ENCODE measurements around the gene NAA60. TPM values are rescaled to one million over a fixed set of nuclear protein-coding genes. Genes with fewer than 3 reads are reported as not detected.

Gene NAA60
- 27.1 and 30.7 TPM in 2 replicates for total RNA-seq

GRCh38 chr16:3443108-3444031 lies at the start of gene NAA60, which contains the start of gene ZNF597:
Gene NAA60, plus strand, starts transcription at chr16:3443680. Its CDS starts 32,548 bp downstream, at chr16:3476228.
Gene ZNF597, minus strand, starts transcription at chr16:3443504. Its CDS starts 351 bp downstream, at chr16:3443153.
- TF ChIP-seq, protein P1, sequence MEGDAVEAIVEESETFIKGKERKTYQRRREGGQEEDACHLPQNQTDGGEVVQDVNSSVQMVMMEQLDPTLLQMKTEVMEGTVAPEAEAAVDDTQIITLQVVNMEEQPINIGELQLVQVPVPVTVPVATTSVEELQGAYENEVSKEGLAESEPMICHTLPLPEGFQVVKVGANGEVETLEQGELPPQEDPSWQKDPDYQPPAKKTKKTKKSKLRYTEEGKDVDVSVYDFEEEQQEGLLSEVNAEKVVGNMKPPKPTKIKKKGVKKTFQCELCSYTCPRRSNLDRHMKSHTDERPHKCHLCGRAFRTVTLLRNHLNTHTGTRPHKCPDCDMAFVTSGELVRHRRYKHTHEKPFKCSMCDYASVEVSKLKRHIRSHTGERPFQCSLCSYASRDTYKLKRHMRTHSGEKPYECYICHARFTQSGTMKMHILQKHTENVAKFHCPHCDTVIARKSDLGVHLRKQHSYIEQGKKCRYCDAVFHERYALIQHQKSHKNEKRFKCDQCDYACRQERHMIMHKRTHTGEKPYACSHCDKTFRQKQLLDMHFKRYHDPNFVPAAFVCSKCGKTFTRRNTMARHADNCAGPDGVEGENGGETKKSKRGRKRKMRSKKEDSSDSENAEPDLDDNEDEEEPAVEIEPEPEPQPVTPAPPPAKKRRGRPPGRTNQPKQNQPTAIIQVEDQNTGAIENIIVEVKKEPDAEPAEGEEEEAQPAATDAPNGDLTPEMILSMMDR (IDR thresholded peaks at IDR 0.05; ENCODE audit: insufficient read depth, low read length, poor library complexity, severe bottlenecking) = no peak
- DNase-seq (ENCODE audit: low read depth) = peak; percentile 79
- Histone ChIP-seq H3K36me3 (ENCODE audit: control insufficient read depth, insufficient read depth, low read length) (no peaks in the 10 kb centered on the region), H3K4me3 (ENCODE audit: low read depth, low read length) (peak within 1 kb of the TSS; percentile 80), H3K27me3 (ENCODE audit: control insufficient read depth, insufficient read depth, low read length) (no peaks in the 10 kb centered on the region)

DNA sequence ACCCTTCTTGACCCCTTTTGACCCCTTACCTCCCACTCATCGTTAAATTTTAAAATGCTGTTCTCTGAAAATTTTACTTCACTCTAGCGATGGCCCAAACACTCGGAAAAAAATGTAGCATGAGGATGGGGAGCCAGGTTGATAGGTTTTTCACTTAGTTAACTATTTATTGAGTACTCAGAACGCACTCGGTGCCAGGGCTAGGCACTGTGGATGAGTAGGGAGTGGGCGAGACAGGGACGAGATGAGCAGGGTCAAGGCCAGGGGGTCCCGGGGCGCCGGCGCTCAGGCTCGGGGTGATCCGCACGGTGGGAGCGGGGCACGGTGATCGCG lies 43.1 kb upstream of the NAA60 start:
- H3K4me3 ChIP-seq (ENCODE audit: low read depth, low read length) = peak overlapping the region; percentile 95
- peaks cover 9% of the 10 kb centered on the region for H3K36me3 ChIP-seq (ENCODE audit: control insufficient read depth, insufficient read depth, low read length)
- DNase-seq (ENCODE audit: low read depth) = no peak
- H3K27me3 ChIP-seq (ENCODE audit: control insufficient read depth, insufficient read depth, low read length) = no peaks in the 10 kb centered on the region
- TF ChIP-seq, protein P1 (IDR thresholded peaks at IDR 0.05; ENCODE audit: insufficient read depth, low read length, poor library complexity, severe bottlenecking) = no peak

- H3K36me3 ChIP-seq (ENCODE audit: control insufficient read depth, insufficient read depth, low read length) = peaks cover 9% of the 10 kb centered on the region
- H3K27me3 ChIP-seq (ENCODE audit: control insufficient read depth, insufficient read depth, low read length) = no peaks in the 10 kb centered on the region
- TF ChIP-seq, protein P1 (IDR thresholded peaks at IDR 0.05; ENCODE audit: insufficient read depth, low read length, poor library complexity, severe bottlenecking) = no peak
Measured at GRCh38 chr16:3400779-3401688, 42.4 kb upstream of the NAA60 start, which contains the start of the genes ZNF174 and ZSCAN32. Gene ZNF174, plus strand, starts transcription at chr16:3401215. Its CDS starts 790 bp downstream, at chr16:3402005. Gene ZSCAN32, minus strand, starts transcription at chr16:3401004. Its CDS starts 3,447 bp downstream, at chr16:3397557.

GRCh38 chr16:3401719-3402397 lies 41.6 kb upstream of the NAA60 start:
- Histone ChIP-seq H3K36me3 (ENCODE audit: control insufficient read depth, insufficient read depth, low read length) (peaks cover 5% of the 10 kb centered on the region), H3K4me3 (ENCODE audit: low read depth, low read length) (peak overlapping the region; percentile 95), H3K27me3 (ENCODE audit: control insufficient read depth, insufficient read depth, low read length) (no peaks in the 10 kb centered on the region)
- TF ChIP-seq, protein P1 (IDR thresholded peaks at IDR 0.05; ENCODE audit: insufficient read depth, low read length, poor library complexity, severe bottlenecking) = no peak
- DNase-seq (ENCODE audit: low read depth) = no peak

More at GRCh38 chr16:3400779-3401688, 42.4 kb upstream of the NAA60 start, which contains the start of the genes ZNF174 and ZSCAN32:
- peak within 1 kb of the TSS; percentile 95 for H3K4me3 ChIP-seq (ENCODE audit: low read depth, low read length)
- DNase-seq (ENCODE audit: low read depth) = peak; percentile 97

DNA sequence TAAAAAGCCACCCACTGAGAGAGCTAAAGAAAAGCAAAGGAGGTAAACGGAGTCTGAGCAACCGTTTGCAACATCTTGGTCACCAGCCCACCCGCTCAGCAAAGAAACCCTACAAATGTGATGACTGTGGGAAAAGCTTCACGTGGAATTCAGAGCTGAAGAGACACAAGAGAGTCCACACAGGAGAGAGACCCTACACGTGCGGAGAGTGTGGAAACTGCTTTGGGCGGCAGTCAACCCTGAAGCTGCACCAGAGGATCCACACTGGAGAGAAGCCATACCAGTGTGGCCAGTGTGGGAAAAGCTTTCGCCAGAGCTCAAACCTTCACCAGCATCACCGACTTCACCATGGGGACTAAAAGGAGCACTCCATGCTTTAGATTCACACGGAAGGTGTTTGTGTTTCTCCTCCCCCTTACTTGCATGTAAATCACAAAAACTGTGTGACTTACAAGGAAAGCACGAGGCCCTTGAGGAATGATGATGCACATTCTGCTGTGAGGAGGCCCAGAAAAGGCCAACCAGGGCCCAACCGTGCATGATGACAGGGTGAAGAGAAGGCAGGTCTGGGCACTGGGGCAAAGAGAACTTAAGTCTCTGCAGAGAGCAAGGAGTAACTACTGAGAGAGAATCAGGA lies 34.8 kb upstream of the NAA60 start:
- Histone ChIP-seq H3K36me3 (ENCODE audit: control insufficient read depth, insufficient read depth, low read length) (peaks cover 11% of the 10 kb centered on the region), H3K4me3 (ENCODE audit: low read depth, low read length) (no peak overlapping the region), H3K27me3 (ENCODE audit: control insufficient read depth, insufficient read depth, low read length) (no peaks in the 10 kb centered on the region)
- TF ChIP-seq, protein P1 (IDR thresholded peaks at IDR 0.05; ENCODE audit: insufficient read depth, low read length, poor library complexity, severe bottlenecking) = no peak
- DNase-seq (ENCODE audit: low read depth) = no peak
